HG03139 (cell line): ENCODE results near the gene KRTAP5-2.
"Not testable (repeated sequence)": the region's sequence is repeated elsewhere in the genome, so short reads cannot be mapped to it uniquely, and the experiment has no call there.

ENCODE experiments used
- ATAC-seq: cut with Tn5 transposase; IDR thresholded peaks from one replicate; pipeline ENCODE4 v1.9.1; 2021; ENCODE audit not compliant: unreplicated experiment

Gene KRTAP5-2, protein sequence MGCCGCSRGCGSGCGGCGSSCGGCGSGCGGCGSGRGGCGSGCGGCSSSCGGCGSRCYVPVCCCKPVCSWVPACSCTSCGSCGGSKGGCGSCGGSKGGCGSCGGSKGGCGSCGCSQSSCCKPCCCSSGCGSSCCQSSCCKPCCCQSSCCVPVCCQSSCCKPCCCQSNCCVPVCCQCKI

DNA sequence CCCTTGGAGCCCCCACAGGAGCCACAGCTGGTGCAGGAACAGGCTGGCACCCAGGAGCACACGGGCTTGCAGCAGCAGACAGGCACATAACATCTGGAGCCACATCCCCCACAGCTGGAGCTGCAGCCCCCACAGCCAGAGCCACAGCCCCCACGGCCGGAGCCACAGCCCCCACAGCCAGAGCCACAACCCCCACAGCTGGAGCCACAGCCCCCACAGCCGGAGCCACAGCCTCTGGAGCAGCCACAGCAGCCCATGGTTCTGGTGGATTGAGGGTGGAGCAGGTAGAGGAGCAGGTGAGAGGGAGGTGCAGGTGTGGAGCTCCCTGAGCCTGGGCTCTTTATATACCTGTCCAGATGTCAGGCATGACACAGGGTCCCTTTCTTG lies at the start of gene KRTAP5-2:
Gene KRTAP5-2, minus strand, starts transcription at position 301 of the 387 bp plus-strand sequence. Its CDS starts 44 bp downstream, at position 257.
- ATAC-seq = no peak

- ATAC-seq = not testable (repeated sequence)
Measured at GRCh38 chr11:1646540-1646939, 48.4 kb upstream of the KRTAP5-2 start.

DNA sequence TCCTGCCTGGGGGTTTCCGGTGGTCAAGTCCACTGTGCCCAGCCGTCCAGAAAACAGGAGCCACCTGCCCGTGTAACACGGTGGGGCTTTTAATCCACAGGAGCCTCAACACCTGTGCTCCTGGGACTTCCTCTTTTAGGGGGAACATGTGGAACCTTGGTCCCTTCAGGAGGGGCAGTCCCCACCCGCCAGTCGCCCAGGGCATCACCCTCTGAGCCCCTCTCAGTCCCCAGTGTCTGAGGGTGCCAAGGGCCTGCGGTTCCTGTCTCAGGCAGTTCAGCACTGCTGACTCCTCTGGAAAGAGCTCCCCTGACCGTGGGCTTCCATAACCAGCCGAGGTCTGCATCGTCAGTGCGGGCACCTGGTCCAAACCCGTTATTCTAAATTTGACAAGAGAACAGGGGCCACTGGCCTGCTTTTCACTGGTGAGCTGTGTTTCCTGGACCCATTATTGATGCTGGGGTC lies 47.3 kb upstream of the KRTAP5-2 start:
- no peak for ATAC-seq

DNA sequence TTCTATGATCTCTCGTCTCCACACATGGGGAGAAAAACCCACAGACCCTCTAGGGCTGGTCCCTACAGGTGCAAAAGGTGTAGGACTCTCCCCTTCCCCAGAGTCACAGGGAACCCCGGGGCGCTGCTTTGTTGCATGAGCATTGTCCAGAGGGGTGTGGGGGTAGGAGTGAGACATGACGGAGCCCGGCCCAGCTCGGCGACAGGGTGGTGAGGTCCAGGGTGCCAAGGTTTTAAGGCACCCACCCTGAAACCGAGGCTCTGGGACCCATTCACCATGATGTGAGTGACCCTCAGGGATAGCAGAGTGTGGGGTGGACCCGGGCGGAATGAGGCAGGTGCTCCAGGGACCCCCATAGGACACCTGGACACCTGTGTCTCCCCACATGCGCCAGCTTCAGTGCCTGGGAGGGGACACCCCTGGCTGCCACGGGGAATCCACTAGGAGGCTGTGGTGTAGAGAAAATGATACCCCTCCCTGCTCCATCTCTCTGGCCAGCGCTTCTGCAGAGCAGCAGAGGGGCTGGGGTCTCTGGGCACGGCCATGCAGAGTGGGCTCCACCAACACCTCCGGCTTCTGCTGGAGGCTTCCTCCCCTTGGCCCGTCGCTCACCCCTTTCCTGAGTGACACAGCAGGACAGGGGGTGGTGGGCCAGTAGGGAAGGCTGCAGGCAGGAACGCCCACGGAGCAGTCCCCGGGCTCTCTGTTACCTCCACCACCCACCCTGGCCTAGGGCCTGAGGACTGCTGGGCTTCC lies 46.7 kb upstream of the KRTAP5-2 start:
- no peak for ATAC-seq

- ATAC-seq = no peak
Measured at GRCh38 chr11:1643146-1643690, 45.1 kb upstream of the KRTAP5-2 start.

GRCh38 chr11:1642288-1643145 lies 44.4 kb upstream of the KRTAP5-2 start:
- no peak for ATAC-seq

- ATAC-seq = no peak
Measured at GRCh38 chr11:1641096-1641495, 43.0 kb upstream of the KRTAP5-2 start.

GRCh38 chr11:1640076-1640946 lies 42.2 kb upstream of the KRTAP5-2 start:
- no peak for ATAC-seq

DNA sequence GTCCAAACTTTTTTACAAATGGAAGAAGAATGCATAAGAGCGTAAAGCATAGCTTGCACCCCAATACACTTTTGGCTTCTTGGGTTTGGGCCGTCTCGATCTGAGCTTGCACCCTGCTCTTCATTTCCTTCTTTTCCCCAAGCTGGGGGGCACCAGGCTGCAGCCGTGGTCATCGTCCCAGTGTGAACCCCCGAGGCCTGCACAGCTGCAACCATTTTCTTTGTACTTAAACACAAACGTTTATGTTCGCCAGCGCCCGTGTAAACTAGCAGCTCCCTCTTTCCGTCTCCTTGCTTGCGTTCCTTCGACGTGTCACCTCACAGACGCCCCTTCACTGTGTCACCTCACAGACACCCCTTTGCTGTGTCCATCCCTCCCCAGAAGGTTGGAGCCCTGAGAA lies 41.6 kb upstream of the KRTAP5-2 start:
- ATAC-seq = no peak

- ATAC-seq = no peak
Measured at GRCh38 chr11:1639102-1639620, 41.1 kb upstream of the KRTAP5-2 start.

- no peak for ATAC-seq
Measured at GRCh38 chr11:1638344-1638743, 40.2 kb upstream of the KRTAP5-2 start.

- no peak for ATAC-seq
Measured at GRCh38 chr11:1637628-1638027, 39.5 kb upstream of the KRTAP5-2 start.

DNA sequence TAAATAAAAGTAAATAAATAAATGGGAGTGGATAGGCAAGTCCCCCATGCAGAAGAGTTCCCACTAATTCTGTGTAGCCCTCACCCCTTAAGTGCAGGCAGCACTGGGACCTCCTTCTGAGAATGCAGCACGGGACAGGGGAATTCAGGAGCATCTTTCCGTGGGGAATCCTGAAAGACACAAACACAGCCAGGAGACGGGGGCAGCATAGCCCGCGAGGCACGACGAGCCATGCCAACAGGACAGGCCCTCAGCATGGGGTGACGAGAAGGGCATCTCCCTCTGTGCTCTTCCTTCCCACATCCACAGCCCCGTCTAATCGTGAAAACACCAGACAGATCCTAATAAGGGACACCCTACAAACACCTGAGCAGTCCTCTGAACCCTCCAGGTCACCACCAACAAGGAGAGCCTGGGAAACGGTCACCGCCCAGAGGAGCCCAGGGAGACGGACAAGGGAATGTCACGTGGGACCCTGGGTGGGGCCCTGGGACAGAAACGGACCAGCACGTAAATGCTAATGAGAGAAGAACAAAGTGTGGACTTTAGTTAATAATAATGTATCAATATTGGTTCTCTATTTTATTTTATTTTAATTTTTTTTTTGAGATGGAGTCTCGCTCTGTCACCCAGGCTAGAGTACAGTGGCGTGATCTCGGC lies 38.3 kb upstream of the KRTAP5-2 start:
- no peak for ATAC-seq

- no peak for ATAC-seq
Measured at GRCh38 chr11:1633864-1634263, 35.8 kb upstream of the KRTAP5-2 start.

DNA sequence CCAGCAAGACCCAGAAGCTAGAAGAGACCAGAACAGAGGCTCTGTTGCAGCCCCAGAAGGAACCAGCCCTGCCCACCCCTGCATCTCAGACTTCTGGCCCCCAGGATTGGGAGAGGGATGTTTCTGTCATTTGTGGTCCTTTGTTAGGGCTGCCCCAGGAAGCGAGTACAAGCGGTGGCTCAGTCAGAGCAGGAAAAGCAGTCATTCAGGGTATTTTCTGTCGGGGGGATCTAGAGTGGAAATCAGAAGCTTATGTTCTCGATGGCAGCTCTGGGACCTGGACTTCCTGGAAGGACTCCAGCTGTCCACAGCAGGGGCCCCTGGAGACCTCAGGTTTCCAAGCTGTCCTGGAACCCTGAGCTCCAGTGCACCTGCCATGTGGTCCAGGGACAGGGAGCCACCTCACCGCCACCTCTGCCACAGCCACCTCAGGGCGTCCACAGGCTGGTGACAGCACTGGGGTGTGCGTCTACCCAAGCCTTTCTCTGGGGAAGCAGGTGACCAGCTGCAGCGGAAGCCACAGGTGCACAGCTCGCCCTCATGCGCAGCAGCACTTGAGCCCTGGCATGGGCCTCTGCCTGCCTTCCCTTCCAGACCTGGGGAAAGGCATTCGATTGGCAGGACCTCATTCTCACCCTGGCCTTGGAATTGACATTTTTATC lies 34.1 kb upstream of the KRTAP5-2 start:
- ATAC-seq = no peak

DNA sequence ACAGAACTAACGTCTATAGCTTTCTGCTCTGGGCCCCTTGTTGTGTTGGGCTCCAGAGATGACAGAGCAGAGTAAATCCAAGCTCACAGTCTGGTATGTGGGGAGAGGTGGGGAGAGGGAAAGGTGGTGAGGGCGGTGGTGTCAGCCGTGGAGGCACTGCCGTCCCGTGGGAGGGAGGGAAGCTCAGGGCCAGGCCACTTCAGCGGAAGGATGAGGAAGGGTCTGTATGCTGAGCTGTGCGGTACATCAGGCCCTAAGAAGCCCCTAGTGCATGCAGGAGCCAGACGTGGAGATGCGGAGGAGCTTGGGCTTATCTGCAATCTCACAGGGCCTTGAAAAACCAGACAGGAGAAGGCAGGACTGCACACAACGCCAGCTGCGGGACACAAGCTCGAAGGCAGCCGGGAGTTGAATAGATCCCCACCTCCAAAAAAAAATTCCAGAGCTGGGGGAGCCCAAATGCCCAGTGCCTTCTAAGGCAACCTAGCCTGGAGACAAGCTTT lies 33.0 kb upstream of the KRTAP5-2 start:
- no peak for ATAC-seq

DNA sequence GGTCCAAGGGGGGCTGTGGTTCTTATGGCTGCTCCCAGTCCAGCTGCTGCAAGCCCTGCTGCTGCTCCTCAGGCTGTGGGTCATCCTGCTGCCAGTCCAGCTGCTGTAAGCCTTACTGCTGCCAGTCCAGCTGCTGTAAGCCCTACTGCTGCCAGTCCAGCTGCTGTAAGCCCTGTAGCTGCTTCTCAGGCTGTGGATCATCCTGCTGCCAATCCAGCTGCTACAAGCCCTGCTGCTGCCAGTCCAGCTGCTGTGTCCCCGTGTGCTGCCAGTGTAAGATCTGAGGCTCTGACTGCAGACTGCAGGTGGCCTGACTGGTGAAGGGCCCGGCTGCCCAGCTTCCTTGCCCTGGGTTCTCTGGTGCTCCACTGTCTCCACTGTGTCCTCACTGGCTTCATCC lies 32.2 kb upstream of the KRTAP5-2 start:
- ATAC-seq = no peak

- ATAC-seq = no peak
Measured at GRCh38 chr11:1629326-1630185, 31.5 kb upstream of the KRTAP5-2 start, which contains the start of gene KRTAP5-5. KRTAP5-5 (plus strand) TSS chr11:1629775; CDS start chr11:1629841, 66 bp downstream.
